CD4-positive, alpha-beta T cell (primary cell): Measurements from ENCODE around the gene HBM. TPM values are rescaled to one million over a fixed set of nuclear protein-coding genes. Genes with fewer than 3 reads are reported as not detected.
A peak's percentile ranks its signal among the peaks of the same experiment; 100 is the strongest.
"Not testable (repeated sequence)": the region's sequence is repeated elsewhere in the genome, so short reads cannot be mapped to it uniquely, and the experiment has no call there.

Source experiments
- ATAC-seq: fragments of 200-7000 bp; cut with Tn5 transposase; one replicate; pipeline ENCODE4 v1.10.0; 2022; ENCODE audit warnings: mild to moderate bottlenecking; ENCODE audit not compliant: poor library complexity
- CTCF ChIA-PET: fragments of 350-600 bp; sonication (Branson Sonifier 250); formaldehyde crosslinking; loops from one replicate; lab custom pipeline; 2021; ENCODE audit warnings: antibody characterized with exemption, inconsistent platforms; lab: Charles Lee
- POLR2A ChIA-PET: fragments of 350-600 bp; sonication (Branson Sonifier 250); formaldehyde crosslinking; loops from one replicate; lab custom pipeline; 2021; ENCODE audit warnings: antibody characterized with exemption, inconsistent platforms; lab: Charles Lee
- DNase-seq, 14 experiments: peaks; one replicate each; pipeline ENCODE4 v3.0.0-alpha.2; 2013 to 2020; ENCODE audit warnings: mixed read lengths in 2 of 14
- H3K27ac ChIP-seq, 2 donors: one replicate each; pipeline versions ENCODE4 v1.5.1 to v1.7.0; 2013; ENCODE audit warnings: low read length in 2 of 2, low read depth in 1 of 2, mild to moderate bottlenecking in 1 of 2
- H3K27me3 ChIP-seq, 2 experiments: 1 replicate in 1 of 2; 2 replicates in 1 of 2; pipeline versions ENCODE4 v1.6.1 to v1.7.0; 2013; ENCODE audit warnings: low read length in 2 of 2, control low read depth in 1 of 2, mild to moderate bottlenecking in 1 of 2, moderate library complexity in 1 of 2; ENCODE audit not compliant: insufficient read depth in 2 of 2, control insufficient read depth in 1 of 2
- H3K36me3 ChIP-seq: one replicate; pipeline ENCODE4 v1.6.1; 2013; ENCODE audit warnings: low read length, control low read depth; ENCODE audit not compliant: insufficient read depth
- H3K4me1 ChIP-seq: one replicate; pipeline ENCODE4 v1.6.1; 2013; ENCODE audit warnings: low read length, control low read depth; ENCODE audit not compliant: insufficient read depth
- H3K4me3 ChIP-seq: one replicate; pipeline ENCODE4 v1.5.1; 2013; ENCODE audit warnings: mild to moderate bottlenecking, low read length, moderate library complexity
- H3K9me3 ChIP-seq, 2 experiments: 1 replicate in 1 of 2; 2 replicates in 1 of 2; pipeline versions ENCODE4 v1.6.1 to v1.7.0; 2013; ENCODE audit warnings: low read length in 2 of 2, mild to moderate bottlenecking in 2 of 2, control low read depth in 1 of 2, moderate library complexity in 1 of 2; ENCODE audit not compliant: control insufficient read depth in 1 of 2, insufficient read depth in 1 of 2
- H3K27ac Mint-ChIP-seq: one replicate; pipeline ENCODE4 v1.8.0; 2020; ENCODE audit warnings: mixed read lengths
- H3K27me3 Mint-ChIP-seq: one replicate; pipeline ENCODE4 v1.8.0; 2021; ENCODE audit warnings: mixed read lengths
- H3K36me3 Mint-ChIP-seq: one replicate; pipeline ENCODE4 v1.8.0; 2021; ENCODE audit warnings: low read depth, mixed read lengths
- H3K4me1 Mint-ChIP-seq: one replicate; pipeline ENCODE4 v1.8.0; 2021; ENCODE audit warnings: low read depth, mixed read lengths
- H3K4me3 Mint-ChIP-seq: one replicate; pipeline ENCODE4 v1.8.0; 2020; ENCODE audit warnings: mild to moderate bottlenecking, mixed read lengths
- H3K9me3 Mint-ChIP-seq: one replicate; pipeline ENCODE4 v1.8.0; 2020; ENCODE audit warnings: mixed read lengths
- intact Hi-C, 2 experiments: fragments of 100-400 bp; cut with DNase I in 1 of 2; cut with micrococcal nuclease in 1 of 2; formaldehyde crosslinking; loops; one replicate each; pipeline versions ENCODE4 v1.15.1 to v1.9.0; 2023 to 2025; cut with DNase I, micrococcal nuclease
- total RNA-seq, 174 experiments: library from RNA in 2 of 174; stranded (reverse) in 2 of 174; gene quantifications; one replicate each; pipeline ENCODE4 v1.2.3 and lab custom pipeline; 2021 to 2026
- TF ChIP-seq, protein P1 (sequence below): fragments of 200-600 bp; IDR thresholded peaks from one replicate; pipeline ENCODE4 v1.8.0; 2022; ENCODE audit warnings: antibody characterized with exemption, mild to moderate bottlenecking

HBM gene
- total RNA-seq, 2 experiments from 2014 or later, result not detected

DNA sequence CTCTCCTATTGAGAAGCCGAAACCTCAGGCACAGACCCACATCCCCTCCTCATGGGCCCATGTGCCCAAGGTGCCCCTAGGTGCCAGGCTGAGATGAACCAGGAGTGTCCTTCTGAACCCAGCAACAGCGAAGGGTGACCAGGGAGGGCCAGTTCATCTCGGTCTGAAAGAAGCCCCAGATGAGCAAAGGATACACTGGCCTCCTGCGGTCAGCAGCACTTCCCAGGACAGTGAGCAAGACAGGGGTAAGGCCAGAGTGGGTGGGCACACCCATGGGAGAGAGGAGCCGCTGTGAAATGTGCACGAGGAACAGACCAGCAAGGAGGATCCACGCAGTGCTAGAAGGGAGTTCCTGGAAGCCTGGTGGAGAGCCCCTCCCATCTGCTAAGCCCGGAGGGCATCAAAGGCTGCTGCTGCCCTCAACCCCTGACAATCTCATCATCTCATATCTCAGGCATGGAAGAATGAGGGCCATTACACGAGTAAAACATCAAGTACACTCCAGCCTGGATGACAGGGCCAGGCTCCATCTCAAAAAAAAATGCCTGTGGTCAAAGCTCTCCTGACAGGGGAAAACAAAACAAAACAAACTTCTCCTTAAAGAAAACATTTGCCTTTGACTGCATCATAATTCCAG, 16.6 kb upstream of the HBM start:
- TF ChIP-seq, protein P1, sequence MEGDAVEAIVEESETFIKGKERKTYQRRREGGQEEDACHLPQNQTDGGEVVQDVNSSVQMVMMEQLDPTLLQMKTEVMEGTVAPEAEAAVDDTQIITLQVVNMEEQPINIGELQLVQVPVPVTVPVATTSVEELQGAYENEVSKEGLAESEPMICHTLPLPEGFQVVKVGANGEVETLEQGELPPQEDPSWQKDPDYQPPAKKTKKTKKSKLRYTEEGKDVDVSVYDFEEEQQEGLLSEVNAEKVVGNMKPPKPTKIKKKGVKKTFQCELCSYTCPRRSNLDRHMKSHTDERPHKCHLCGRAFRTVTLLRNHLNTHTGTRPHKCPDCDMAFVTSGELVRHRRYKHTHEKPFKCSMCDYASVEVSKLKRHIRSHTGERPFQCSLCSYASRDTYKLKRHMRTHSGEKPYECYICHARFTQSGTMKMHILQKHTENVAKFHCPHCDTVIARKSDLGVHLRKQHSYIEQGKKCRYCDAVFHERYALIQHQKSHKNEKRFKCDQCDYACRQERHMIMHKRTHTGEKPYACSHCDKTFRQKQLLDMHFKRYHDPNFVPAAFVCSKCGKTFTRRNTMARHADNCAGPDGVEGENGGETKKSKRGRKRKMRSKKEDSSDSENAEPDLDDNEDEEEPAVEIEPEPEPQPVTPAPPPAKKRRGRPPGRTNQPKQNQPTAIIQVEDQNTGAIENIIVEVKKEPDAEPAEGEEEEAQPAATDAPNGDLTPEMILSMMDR, result no peak
- no peak overlapping the region for H3K27ac ChIP-seq
- Mint-ChIP-seq H3K36me3 (no peaks in the 10 kb centered on the region), H3K4me1 (no peaks in the 10 kb centered on the region), H3K27me3 (peaks cover 42% of the 10 kb centered on the region), H3K9me3 (no peaks in the 10 kb centered on the region), H3K27ac (no peak overlapping the region), H3K4me3 (no peak overlapping the region)
- ATAC-seq, result no peak
- H3K4me3 ChIP-seq, result no peak overlapping the region
- no peaks in the 10 kb centered on the region for H3K36me3 ChIP-seq
- intact Hi-C loops, result no loop called here
- no peak for DNase-seq
- POLR2A ChIA-PET, result no interaction called here
- H3K9me3 ChIP-seq, result no peaks in the 10 kb centered on the region
- CTCF ChIA-PET, result interaction anchor here (0.7 kb wide), 1 partner anchor 24 kb away, joined by 3 read pairs; no protein-coding TSS in a partner anchor
- peaks cover 0 to 2% of the 10 kb centered on the region in 2 experiments for H3K27me3 ChIP-seq
- H3K4me1 ChIP-seq, result peaks cover under 1% of the 10 kb centered on the region

DNA sequence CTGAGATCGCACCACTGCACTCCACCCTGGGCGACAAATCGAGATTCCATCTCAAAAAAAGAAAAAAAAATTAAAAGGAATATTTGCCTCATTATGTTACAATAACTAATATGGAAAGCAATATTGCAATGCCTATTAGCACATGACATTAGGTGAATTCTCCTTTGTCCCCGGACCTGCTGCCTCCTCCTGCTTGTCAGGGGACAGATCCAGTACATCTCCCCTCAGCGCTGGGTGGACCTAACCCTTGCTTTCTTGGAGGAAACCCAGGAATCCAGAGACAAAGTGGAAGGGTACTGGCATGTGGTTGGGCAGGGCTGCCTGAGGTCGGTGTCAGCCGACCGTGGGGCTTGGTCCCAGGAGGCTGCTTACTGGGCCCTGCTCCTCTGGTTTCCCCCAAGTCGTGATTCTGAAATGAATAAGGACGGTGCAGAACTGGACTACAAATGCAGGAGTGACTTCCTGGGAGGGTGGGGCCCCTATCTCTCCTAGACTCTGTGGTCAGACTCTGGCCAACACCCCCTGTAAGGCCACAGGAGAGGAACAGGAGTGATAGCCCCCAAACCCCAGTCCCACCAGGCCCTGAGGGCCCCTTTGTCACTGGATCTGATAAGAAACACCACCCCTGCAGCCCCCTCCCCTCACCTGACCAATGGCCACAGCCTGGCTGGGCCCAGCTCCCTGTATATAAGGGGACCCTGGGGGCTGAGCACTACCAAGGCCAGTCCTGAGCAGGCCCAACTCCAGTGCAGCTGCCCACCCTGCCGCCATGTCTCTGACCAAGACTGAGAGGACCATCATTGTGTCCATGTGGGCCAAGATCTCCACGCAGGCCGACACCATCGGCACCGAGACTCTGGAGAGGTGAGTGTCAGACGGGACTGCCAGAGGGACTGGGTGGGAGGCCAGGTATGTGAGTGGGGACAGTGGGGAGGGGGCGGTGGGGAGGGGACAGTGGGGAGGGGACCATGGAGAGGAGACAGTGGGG, 13.3 kb upstream of the HBM start, which contains the start of gene HBZ:
Gene HBZ (plus strand): TSS at position 504 of the 988 bp plus-strand sequence. CDS start 266 bp downstream, at position 770.
- Mint-ChIP-seq H3K27me3 (peaks cover 61% of the 10 kb centered on the region), H3K4me3 (peak within 1 kb of the TSS; percentile 15), H3K4me1 (peaks cover 6% of the 10 kb centered on the region), H3K36me3 (no peaks in the 10 kb centered on the region), H3K9me3 (no peaks in the 10 kb centered on the region), H3K27ac (no peak within 1 kb of the TSS)
- no peaks in the 10 kb centered on the region for H3K36me3 ChIP-seq
- no peak within 1 kb of the TSS for H3K27ac ChIP-seq
- peaks cover 0 to 5% of the 10 kb centered on the region in 2 experiments for H3K9me3 ChIP-seq
- peaks cover 17 to 24% of the 10 kb centered on the region in 2 experiments for H3K27me3 ChIP-seq
- POLR2A ChIA-PET, result no interaction called here
- ATAC-seq (no peak), DNase-seq (no peak)
- CTCF ChIA-PET, result no interaction called here
- peaks cover 10% of the 10 kb centered on the region for H3K4me1 ChIP-seq
- TF ChIP-seq, protein P1, result no peak
- no peak within 1 kb of the TSS for H3K4me3 ChIP-seq
- intact Hi-C loops, result no loop called here

DNA sequence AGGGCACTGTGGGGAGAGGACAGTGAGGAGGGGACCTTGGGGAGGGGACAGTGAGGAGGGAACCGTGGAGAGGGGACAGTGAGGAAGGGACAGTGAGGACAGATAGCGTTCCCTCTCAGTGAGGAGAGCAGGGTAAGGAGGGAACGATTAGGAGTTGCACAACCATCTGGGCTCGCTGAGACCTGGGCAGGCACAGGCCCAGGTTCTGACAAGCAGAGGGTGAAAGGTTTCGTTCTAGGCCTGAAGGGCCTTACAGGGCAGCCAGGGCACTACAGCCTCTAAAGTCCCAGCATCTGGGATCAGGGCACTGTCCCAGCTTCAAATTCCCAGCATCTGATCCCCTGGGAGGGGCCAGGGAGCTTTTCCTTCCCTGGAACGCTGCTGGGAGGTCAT, 12.7 kb upstream of the HBM start:
- H3K9me3 ChIP-seq, H3K36me3 Mint-ChIP-seq, H3K4me3 ChIP-seq, POLR2A ChIA-PET, CTCF ChIA-PET, DNase-seq, H3K36me3 ChIP-seq, H3K4me3 Mint-ChIP-seq, H3K27ac ChIP-seq, ATAC-seq, H3K27ac Mint-ChIP-seq, H3K4me1 ChIP-seq, H3K9me3 Mint-ChIP-seq, intact Hi-C loops, H3K4me1 Mint-ChIP-seq: not testable (repeated sequence)
- peaks cover 67% of the 10 kb centered on the region for H3K27me3 Mint-ChIP-seq
- H3K27me3 ChIP-seq, result peaks cover 17 to 24% of the 10 kb centered on the region in 2 experiments

DNA sequence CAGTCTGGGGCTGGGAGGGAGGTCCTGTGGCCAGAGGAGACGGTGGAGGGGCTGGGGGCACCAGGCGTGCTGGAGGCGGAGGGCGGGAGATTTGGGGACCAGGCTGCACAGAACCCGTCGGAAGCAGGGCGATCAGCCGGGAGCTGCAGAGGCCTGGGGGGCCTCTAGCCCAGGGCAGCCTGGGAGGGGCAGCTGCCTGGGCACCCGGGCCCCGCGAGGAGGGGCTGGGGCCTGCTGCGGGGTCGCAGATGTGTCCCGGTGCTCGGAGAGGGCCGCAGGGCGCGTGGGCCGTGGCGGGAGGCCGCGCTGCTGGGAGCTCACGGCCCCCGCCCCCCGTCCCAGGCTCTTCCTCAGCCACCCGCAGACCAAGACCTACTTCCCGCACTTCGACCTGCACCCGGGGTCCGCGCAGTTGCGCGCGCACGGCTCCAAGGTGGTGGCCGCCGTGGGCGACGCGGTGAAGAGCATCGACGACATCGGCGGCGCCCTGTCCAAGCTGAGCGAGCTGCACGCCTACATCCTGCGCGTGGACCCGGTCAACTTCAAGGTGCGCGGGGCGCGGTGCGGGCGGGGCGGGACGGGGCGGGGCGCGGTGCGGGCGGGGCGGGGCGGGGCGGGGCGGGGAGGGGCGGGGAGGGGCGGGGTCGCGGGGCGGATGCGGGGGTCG, 12.1 kb upstream of the HBM start:
- H3K4me3 Mint-ChIP-seq, H3K27ac Mint-ChIP-seq, H3K36me3 ChIP-seq, H3K4me1 ChIP-seq, H3K9me3 ChIP-seq, CTCF ChIA-PET, H3K9me3 Mint-ChIP-seq, intact Hi-C loops, H3K36me3 Mint-ChIP-seq, H3K27ac ChIP-seq, H3K4me1 Mint-ChIP-seq, DNase-seq, H3K4me3 ChIP-seq, POLR2A ChIA-PET: not testable (repeated sequence)
- ATAC-seq, result peak; percentile 29
- H3K27me3 Mint-ChIP-seq, result peaks cover 66% of the 10 kb centered on the region
- peaks cover 17 to 26% of the 10 kb centered on the region in 2 experiments for H3K27me3 ChIP-seq
